GM13977 (cell line): ENCODE data around the gene MAMSTR.

Experiments used
- DNase-seq: peaks from one replicate; pipeline ENCODE4 v3.0.0; 2012; ENCODE audit warnings: low spot score
- in situ Hi-C: fragments of 300-500 bp; cut with MboI; formaldehyde crosslinking; loops from one replicate; pipeline ENCODE4 v1.12.0; 2022; ENCODE audit warnings: low sequenced_read_pairs, low pct_unique_long_range_greater_than_20kb, mixed read lengths, inconsistent platforms; ENCODE audit not compliant: unreplicated experiment
- TF ChIP-seq, protein P1 (sequence below): IDR thresholded peaks from 2 replicates; pipeline ENCODE4 v1.5.1; 2012; ENCODE audit warnings: mild to moderate bottlenecking, control low read depth; ENCODE audit not compliant: insufficient read depth; ENCODE audit errors: extremely low read depth, missing control alignments

MAMSTR gene

DNA sequence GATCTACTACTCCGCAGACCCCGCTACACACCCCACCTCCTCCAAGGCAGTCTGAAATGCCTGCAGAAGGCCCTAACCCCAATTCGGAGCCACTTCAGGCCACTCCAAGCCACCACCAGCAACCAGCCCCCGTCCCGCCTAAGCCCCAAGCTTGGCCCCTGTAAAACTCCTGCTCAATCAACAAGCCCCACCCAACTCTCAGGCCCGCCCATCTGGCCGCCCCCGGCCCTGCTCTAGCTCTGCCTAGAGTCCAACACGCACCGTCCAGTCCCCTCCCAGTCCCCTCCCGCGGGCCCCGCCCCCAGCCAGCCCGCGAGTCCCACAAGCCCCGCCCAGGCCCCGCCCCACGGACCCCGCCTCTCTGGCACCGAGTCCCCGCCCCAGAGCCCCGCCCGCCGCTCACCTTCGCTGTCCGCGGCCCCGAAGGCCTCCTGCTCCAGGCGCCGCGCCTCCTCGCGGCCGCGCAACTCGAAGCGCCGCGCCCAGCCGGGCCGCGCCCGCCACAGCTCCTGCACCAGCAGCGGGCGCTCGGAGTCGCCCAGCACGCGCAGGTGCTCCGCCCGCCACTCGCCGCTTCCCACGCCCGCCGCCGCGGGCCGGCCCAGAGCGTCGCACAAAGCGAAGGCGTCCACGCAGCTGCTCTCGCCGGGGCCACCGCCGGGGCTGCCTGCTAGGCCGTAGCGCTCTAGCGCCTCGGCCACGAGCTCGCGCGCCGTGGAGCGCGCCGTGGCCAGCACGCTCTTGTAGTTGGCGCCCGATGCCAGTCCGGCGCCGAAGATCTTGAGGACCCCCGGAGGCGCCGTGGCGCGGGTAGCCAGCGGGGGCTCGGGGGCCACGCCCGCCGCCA lies 19.3 kb upstream of the MAMSTR start:
- DNase-seq: peak; percentile 100
- in situ Hi-C loops: no loop called here
- TF ChIP-seq, protein P1, sequence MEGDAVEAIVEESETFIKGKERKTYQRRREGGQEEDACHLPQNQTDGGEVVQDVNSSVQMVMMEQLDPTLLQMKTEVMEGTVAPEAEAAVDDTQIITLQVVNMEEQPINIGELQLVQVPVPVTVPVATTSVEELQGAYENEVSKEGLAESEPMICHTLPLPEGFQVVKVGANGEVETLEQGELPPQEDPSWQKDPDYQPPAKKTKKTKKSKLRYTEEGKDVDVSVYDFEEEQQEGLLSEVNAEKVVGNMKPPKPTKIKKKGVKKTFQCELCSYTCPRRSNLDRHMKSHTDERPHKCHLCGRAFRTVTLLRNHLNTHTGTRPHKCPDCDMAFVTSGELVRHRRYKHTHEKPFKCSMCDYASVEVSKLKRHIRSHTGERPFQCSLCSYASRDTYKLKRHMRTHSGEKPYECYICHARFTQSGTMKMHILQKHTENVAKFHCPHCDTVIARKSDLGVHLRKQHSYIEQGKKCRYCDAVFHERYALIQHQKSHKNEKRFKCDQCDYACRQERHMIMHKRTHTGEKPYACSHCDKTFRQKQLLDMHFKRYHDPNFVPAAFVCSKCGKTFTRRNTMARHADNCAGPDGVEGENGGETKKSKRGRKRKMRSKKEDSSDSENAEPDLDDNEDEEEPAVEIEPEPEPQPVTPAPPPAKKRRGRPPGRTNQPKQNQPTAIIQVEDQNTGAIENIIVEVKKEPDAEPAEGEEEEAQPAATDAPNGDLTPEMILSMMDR: peak; percentile 71

DNA sequence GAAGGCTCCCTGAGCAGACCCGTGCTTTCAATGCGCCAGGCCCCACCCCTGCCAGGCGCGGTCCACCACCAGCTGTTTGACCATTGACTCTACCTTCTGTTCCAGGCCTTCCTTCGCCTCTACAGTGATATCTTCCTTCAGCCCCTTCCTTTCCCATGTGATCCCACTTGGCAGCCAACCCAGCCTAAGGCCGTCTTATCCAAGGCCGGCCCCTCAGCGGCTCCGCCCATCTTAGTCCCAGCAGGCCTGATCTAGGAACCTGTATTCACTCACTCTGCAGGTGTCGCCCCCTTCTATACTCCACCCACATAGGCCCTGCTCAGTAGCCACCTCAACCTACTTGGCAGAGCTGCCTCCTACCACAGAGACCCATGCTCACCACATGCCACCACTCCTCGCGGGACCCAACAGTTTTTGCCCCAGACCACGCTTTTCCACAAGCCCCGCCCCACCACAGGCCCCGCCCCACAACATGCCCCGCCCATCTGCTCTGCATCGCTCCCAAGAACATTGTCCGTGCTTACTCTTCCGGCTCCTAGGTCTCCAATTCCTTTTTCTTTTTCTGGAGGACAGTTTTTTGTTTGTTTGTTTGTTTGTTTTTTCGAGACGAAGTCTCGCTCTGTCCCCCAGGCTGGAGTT lies 18.0 kb upstream of the MAMSTR start:
- TF ChIP-seq, protein P1: no peak
- in situ Hi-C loops: no loop called here
- DNase-seq: no peak

DNA sequence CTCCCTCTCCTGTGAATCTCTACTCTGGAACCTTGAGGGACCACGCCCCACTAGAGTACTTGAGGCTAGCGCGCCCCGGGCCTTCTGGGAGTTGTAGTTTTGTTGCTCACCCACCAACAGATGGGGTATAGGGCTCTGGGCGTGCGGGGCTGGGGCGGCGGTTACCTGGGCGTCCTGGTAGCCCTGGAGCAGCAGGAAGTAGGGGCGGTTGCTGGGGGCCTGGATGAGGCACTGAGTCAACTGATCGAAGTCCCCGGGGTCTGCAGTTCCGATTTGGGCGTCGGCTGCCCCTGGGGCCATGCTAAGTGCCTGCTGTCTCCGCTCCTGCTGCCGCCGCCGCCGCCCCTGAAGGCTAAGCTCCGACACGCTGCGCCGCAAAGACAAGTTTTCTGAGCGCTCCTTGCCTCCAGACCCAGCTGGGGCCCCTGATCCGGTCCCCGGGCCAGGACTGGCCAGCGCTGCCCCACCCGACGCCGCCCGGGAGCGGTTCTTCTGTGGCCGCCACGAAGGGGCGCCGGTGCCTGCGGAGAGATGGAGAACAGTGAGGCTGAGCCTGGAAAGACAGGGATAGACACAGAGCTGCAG lies 15.6 kb upstream of the MAMSTR start:
- TF ChIP-seq, protein P1: no peak
- DNase-seq: no peak
- in situ Hi-C loops: no loop called here

DNA sequence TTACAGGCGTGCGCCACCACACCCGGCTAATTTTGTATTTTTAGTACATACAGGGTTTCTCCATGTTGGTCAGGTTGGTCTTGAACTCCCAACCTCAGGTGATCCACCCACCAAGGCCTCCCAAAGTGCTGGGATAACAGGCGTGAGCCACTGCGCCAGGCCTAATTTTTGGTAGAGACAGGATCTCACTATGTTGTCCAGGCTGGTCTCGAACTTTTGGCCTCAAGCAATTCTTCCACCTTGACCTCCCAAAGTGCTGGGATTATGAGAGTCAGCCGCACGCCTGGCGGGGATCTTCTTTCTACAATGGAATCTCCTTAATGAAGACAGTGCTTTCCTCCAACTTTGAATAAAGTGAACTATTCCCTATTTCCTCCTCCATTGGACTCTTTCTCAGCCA lies 15.1 kb upstream of the MAMSTR start:
- DNase-seq: no peak
- in situ Hi-C loops: no loop called here
- TF ChIP-seq, protein P1: no peak

DNA sequence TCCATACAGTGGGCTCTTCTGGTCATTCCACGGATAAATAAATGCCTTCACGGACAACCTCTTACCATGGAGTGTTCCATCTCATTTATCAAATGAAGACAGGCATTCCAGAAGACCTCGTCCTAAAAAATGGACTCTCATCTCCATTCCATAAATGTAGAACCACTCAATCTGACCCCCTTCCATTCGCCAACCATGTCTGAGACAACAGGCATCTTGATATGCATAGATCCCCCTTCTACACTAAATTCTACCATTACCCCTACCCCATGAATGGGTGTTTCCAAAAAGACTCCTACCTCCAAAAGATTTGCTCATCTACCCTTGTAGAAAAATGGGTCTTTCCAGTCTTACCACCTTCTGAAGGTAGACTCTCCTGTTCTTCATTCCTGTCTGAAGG lies 11.9 kb upstream of the MAMSTR start:
- TF ChIP-seq, protein P1: no peak
- in situ Hi-C loops: no loop called here
- DNase-seq: no peak

DNA sequence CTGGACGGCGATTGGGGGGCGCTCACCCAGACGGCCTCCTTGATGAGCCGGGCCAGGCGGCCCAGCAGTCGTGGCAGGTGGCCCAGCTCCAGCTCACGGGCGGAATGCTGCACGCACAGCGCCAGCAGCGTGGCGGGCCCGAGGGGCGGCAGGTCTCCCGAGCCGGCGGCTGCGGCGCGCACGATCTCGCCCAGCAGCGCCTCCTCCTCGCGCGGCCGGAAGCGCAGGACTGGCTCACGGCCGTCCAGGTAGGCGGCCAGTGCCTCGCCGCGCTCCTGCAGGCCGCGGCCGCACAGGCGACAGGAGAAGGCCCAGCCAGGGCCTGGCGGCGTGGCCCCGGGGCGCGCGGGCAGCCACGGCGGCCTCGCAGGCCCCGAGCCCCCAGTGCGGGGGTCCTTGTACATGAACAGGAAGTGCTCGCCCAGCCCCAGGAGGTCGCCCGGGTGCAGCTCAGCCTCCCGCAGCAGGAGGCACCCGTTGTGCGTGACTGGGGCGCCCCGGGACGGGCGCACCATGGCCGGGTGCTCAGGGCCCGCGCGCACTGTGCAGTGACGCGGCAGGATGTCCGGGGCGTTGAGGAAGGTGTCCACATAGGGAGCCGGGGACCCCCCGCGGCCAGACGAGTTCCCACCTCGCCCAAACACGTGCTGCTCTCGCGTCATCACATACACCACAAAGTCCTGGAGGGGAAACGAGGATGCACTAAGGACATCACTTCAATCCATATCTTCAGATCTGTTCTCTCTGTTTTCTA lies 9.6 kb upstream of the MAMSTR start:
- in situ Hi-C loops: no loop called here
- TF ChIP-seq, protein P1: no peak
- no peak for DNase-seq
